Uterus (tissue), 4 donors: ENCODE data around the gene UMODL1. TPM values are rescaled to one million over a fixed set of nuclear protein-coding genes. Genes with fewer than 3 reads are reported as not detected.

Experiments used
- DNase-seq, 2 donors: peaks; one replicate each; pipeline ENCODE4 v3.0.0-alpha.2; 2019 to 2020
- H3K27ac ChIP-seq, 2 donors: fragments of 200-600 bp; sonication (generic); 1 replicate in 1 of 2; 2 replicates in 1 of 2; pipeline ENCODE4 v1.5.1; 2016 to 2018
- H3K27me3 ChIP-seq, 2 donors: fragments of 200-600 bp; sonication (generic); one replicate each; pipeline ENCODE4 v1.5.1; 2018 to 2019; ENCODE audit warnings: control low read depth in 1 of 2
- H3K36me3 ChIP-seq, 2 donors: fragments of 200-600 bp; sonication (generic); one replicate each; pipeline ENCODE4 v1.5.1; 2019; ENCODE audit warnings: control low read depth in 1 of 2
- H3K4me1 ChIP-seq, 2 donors: fragments of 200-600 bp; sonication (generic); one replicate each; pipeline ENCODE4 v1.5.1; 2018 to 2019; ENCODE audit warnings: control low read depth in 1 of 2
- H3K4me3 ChIP-seq, 2 donors: fragments of 200-600 bp; sonication (generic); 1 replicate in 1 of 2; 2 replicates in 1 of 2; pipeline ENCODE4 v1.5.1; 2018 to 2019; ENCODE audit warnings: mild to moderate bottlenecking in 1 of 2
- H3K9me3 ChIP-seq, 2 donors: fragments of 200-600 bp; sonication (generic); one replicate each; pipeline ENCODE4 v1.5.1; 2019; ENCODE audit warnings: control low read depth in 1 of 2
- POLR2A ChIP-seq, 2 donors: fragments of 450-650 bp; IDR thresholded peaks; one replicate each; pipeline ENCODE4 v1.6.1; 2016; ENCODE audit warnings: antibody characterized with exemption in 2 of 2, mild to moderate bottlenecking in 1 of 2, moderate library complexity in 1 of 2
- intact Hi-C: fragments of 100-400 bp; cut with DNase I; formaldehyde crosslinking; loops from one replicate; pipeline ENCODE4 v1.15.1; 2023; ENCODE audit warnings: low total_unique reads
- total RNA-seq, 4 donors: library from RNA; depleted of rRNA in 3 of 4; stranded (reverse); fragments of >200 nt in 3 of 4; gene quantifications; one replicate each; pipeline versions ENCODE4 v1.1.0 to v1.2.4, GENCODE V29; 2014 to 2023
- TF ChIP-seq, protein P1 (sequence below), 4 experiments: fragments of 200-600 bp in 2 of 4; fragments of 450-650 bp in 2 of 4; sonication (generic) in 2 of 4; IDR thresholded peaks; one replicate each; pipeline ENCODE4 v1.5.1; 2016 to 2019; ENCODE audit warnings: antibody characterized with exemption in 4 of 4, mild to moderate bottlenecking in 2 of 4, moderate library complexity in 1 of 4
- donor health status: DM: yes; HTN: yes; CAD: no.

Gene UMODL1
- total RNA-seq, 4 donors from 2014 or later: not detected

DNA sequence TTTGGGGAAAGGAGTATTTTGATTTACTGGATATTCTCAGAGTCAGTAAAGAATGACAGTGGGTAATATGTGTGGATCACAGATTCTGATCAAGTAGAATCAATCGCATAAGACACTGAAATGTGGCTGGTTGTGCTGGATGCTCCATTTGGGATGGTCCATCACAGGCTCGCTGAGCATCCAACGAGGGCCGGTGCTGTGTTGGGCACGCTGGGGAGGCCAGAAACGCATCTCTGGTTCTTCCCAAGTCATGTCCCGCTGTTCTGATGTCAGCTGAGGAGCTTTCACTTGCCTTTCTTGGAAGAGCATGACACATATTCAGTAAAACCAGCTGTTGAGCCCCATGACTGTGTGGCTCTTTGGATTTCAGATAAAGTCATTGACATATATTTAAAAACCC, 72.0 kb downstream of the UMODL1 start:
- Histone ChIP-seq H3K27me3 (no peaks in the 10 kb centered on the region), H3K27ac (no peak overlapping the region), H3K4me1 (no peaks in the 10 kb centered on the region), H3K9me3 (no peaks in the 10 kb centered on the region), H3K4me3 (no peak overlapping the region), H3K36me3 (no peaks in the 10 kb centered on the region)
- DNase-seq: no peak
- TF ChIP-seq, protein P1, sequence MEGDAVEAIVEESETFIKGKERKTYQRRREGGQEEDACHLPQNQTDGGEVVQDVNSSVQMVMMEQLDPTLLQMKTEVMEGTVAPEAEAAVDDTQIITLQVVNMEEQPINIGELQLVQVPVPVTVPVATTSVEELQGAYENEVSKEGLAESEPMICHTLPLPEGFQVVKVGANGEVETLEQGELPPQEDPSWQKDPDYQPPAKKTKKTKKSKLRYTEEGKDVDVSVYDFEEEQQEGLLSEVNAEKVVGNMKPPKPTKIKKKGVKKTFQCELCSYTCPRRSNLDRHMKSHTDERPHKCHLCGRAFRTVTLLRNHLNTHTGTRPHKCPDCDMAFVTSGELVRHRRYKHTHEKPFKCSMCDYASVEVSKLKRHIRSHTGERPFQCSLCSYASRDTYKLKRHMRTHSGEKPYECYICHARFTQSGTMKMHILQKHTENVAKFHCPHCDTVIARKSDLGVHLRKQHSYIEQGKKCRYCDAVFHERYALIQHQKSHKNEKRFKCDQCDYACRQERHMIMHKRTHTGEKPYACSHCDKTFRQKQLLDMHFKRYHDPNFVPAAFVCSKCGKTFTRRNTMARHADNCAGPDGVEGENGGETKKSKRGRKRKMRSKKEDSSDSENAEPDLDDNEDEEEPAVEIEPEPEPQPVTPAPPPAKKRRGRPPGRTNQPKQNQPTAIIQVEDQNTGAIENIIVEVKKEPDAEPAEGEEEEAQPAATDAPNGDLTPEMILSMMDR (IDR thresholded peaks at IDR 0.05): no peak
- TF ChIP-seq POLR2A (IDR thresholded peaks at IDR 0.05): no peak
- intact Hi-C loops: no loop called here

DNA sequence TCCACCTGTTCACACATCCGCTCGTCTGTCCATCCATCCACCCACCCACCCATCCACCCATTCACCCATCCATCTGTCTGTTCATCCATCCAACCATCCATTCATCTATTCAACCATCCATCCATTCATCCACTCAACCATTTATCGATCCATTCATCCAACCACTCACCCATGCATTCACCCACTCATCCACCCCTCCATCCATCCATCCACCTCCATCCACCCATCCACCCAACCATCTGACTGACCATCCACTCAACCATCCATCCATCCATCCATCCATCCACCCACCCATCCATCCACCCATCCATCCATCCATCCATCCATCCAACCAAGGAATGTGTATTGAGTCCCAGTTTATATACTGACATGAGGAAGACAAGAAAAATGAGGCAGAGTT, 73.1 kb downstream of the UMODL1 start:
- TF ChIP-seq POLR2A (IDR thresholded peaks at IDR 0.05): no peak
- TF ChIP-seq, protein P1 (IDR thresholded peaks at IDR 0.05): no peak
- Histone ChIP-seq H3K9me3 (no peaks in the 10 kb centered on the region), H3K27ac (no peak overlapping the region), H3K4me1 (no peaks in the 10 kb centered on the region), H3K27me3 (no peaks in the 10 kb centered on the region), H3K36me3 (no peaks in the 10 kb centered on the region), H3K4me3 (no peak overlapping the region)
- intact Hi-C loops: no loop called here
- DNase-seq: no peak

DNA sequence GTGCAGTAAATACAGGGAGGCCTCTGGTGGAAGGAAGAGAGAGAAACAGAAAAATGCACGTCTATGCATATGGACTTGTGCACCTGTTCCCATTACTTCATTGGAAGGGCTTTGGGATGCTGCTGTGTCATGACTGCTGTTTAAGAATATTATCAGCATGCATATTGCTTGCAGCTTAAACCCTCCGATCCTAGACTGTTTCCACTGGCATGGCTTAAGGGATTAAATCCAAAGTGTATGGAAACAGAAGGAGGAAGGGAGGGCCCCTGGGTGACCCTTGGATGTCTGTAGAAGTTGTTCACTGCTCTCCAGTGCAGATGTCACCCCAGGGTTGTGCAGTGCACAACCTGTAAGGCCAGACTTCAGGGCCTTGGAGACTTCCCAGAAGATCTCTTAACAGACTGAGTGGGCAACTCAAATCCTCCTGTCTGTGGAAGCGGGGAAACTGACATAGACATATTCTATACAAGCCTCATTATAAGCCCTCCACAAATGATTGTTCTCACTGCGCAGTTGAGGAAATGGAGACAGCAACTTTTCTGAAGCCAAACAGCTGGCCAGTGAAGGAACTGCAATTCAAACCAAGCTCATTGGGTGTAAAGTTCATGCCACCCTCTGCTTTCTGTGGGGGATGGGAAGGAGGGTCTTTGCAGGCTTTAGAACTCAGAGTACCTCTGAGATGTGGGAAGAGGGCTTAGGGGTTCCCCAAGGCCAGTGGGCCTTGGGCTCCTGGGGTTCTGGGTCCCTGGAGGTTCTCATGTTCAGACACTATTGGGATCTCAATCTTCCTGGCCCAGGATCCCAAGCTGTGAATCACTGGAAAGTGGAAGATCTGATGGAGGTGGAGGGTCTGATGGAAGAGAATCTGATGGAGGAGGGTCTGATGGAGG, 73.8 kb downstream of the UMODL1 start:
- no peaks in the 10 kb centered on the region for H3K4me1 ChIP-seq
- no peak overlapping the region for H3K27ac ChIP-seq
- intact Hi-C loops: no loop called here
- no peaks in the 10 kb centered on the region for H3K27me3 ChIP-seq
- no peaks in the 10 kb centered on the region for H3K9me3 ChIP-seq
- H3K36me3 ChIP-seq: no peaks in the 10 kb centered on the region
- H3K4me3 ChIP-seq: no peak overlapping the region
- TF ChIP-seq, protein P1 (IDR thresholded peaks at IDR 0.05): no peak
- no peak for TF ChIP-seq POLR2A (IDR thresholded peaks at IDR 0.05)
- DNase-seq: peak in 1 of 2 donors; percentile 2

DNA sequence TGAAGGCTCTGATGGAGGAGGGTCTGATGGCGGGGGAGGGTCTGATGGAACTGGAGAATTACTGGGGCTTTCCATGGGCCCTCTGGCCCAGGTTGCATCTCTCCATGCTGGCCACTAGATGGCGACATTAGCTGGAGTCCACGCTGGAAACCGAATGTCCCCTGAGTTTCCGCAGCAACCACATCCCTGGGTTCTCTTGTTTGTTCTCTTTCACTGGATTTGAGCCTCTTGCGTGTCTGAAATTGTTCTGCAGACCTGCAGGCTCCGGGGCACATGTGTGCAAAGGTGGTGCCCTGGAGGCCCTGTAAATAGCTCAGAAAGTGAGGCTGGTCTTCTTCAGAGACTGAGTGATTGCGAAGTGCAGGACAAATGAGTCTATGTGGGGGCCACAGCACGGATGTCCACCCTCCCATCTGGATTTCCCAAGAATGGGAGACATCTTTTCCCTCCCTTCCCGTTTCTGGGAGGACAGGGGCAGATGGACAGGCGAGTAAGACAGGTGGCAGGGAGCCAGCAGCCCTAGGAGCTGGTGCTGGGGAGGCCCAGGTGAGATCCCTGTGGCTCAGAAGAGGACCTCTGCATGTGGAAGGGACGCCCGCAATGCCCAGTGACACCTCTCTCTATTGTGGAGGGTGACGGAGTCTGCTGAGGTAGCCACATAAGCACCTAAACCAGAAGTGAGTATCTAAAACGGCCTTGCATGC, 74.6 kb downstream of the UMODL1 start:
- peak; percentile 38 to 45 for DNase-seq
- Histone ChIP-seq H3K36me3 (no peaks in the 10 kb centered on the region), H3K4me3 (no peak overlapping the region), H3K27me3 (no peaks in the 10 kb centered on the region), H3K4me1 (no peaks in the 10 kb centered on the region), H3K9me3 (no peaks in the 10 kb centered on the region), H3K27ac (no peak overlapping the region)
- TF ChIP-seq, protein P1 (IDR thresholded peaks at IDR 0.05): peak; percentile 87 to 91 (median 90)
- TF ChIP-seq POLR2A (IDR thresholded peaks at IDR 0.05): no peak
- intact Hi-C loops: no loop called here

DNA sequence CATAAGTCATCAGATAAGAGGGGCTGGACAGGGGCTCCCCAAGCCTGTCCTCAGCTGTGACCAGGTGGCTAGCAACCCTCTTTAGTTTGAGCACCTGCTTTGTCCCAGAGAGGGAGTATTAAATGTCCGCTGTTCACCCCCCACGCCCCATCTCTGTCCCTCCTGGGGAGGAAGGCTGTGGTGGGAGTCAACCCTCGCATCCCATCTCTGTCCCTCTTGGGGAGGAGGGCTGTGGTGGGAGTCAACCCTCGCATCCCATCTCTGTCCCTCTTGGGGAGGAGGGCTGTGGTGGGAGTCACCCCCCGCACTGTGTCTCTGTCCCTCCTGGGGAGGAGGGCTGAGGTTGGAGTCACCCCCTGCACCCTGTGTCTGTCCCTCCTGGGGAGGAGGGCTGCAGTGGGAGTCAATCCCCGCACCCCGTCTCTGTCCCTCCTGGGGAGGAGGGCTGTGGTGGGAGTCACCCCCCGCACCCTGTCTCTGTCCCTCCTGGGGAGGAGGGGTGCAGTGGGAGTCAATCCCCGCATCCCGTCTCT, 75.2 kb downstream of the UMODL1 start:
- Histone ChIP-seq H3K9me3 (no peaks in the 10 kb centered on the region), H3K27me3 (no peaks in the 10 kb centered on the region), H3K4me1 (no peaks in the 10 kb centered on the region), H3K4me3 (no peak overlapping the region), H3K27ac (no peak overlapping the region), H3K36me3 (no peaks in the 10 kb centered on the region)
- intact Hi-C loops: no loop called here
- TF ChIP-seq POLR2A (IDR thresholded peaks at IDR 0.05): no peak
- peak in 1 of 2 donors; percentile 5 for DNase-seq
